ENCODE results near the gene NPNT. TPM values are rescaled to one million over a fixed set of nuclear protein-coding genes. Genes with fewer than 3 reads are reported as not detected.

Gene NPNT
- total RNA-seq, 1 donor from 2014 or later: not detected

DNA sequence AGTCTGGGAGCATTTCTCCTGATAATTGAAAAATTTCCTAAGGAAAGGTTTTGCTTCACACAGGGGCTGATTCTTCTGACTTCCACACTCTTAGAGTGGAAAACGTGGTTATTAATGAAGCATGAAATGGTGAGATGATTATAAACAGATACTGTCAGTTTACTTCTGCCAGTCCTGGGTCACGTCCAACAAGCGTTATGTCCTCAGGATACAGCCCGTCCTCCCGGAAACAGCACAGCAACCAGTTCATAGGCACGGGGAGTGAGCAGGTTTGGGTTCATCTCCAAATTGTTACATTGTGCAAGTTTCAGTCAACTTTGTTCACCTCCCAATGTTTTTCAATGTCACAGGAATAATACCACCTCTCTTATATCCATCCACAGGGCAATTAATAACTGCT, 98.8 kb downstream of the NPNT start:
- Histone ChIP-seq H3K4me3 (no peak overlapping the region), H3F3A (ENCODE audit: low read depth) (no peaks in the 10 kb centered on the region), H3K27ac (no peak overlapping the region), H3K9me3 (ENCODE audit: low read depth) (no peaks in the 10 kb centered on the region), H2AFZ (replicated peaks) (no peak overlapping the region), H3K4me1 (no peaks in the 10 kb centered on the region), H4K20me1 (ENCODE audit: low read depth) (no peaks in the 10 kb centered on the region), H3K9ac (no peak overlapping the region), H3K4me2 (no peak overlapping the region), H3K27me3 (no peaks in the 10 kb centered on the region), H3K36me3 (no peaks in the 10 kb centered on the region), H3K79me2 (ENCODE audit: low read depth) (no peaks in the 10 kb centered on the region)
- H3K9me3 Mint-ChIP-seq: no peaks in the 10 kb centered on the region
- H3K4me1 Mint-ChIP-seq: peaks cover 5% of the 10 kb centered on the region
- no peak for TF ChIP-seq EZH2 (IDR thresholded peaks at IDR 0.05)
- TF ChIP-seq CTCF (IDR thresholded peaks at IDR 0.05): no peak
- TF ChIP-seq EZH2phosphoT487 (IDR thresholded peaks at IDR 0.05): no peak
- no peak for DNase-seq (ENCODE audit: low spot score)
- H3K27me3 Mint-ChIP-seq (ENCODE audit: insufficient read depth, low read depth): peaks cover 2% of the 10 kb centered on the region
- no peak overlapping the region for H3K4me3 Mint-ChIP-seq
- H3K27ac Mint-ChIP-seq: no peak overlapping the region
- H3K36me3 Mint-ChIP-seq: no peaks in the 10 kb centered on the region

GRCh38 chr4:105994841-105995501, 99.7 kb downstream of the NPNT start:
- no peaks in the 10 kb centered on the region for H3K36me3 Mint-ChIP-seq
- no peak overlapping the region for H3K27ac ChIP-seq
- peaks cover 5% of the 10 kb centered on the region for H3K4me1 Mint-ChIP-seq
- H4K20me1 ChIP-seq (ENCODE audit: low read depth): no peaks in the 10 kb centered on the region
- H3K4me3 Mint-ChIP-seq: no peak overlapping the region
- no peak overlapping the region for H3K27ac Mint-ChIP-seq
- no peak overlapping the region for H3K9ac ChIP-seq
- no peaks in the 10 kb centered on the region for H3K9me3 Mint-ChIP-seq
- H3K27me3 Mint-ChIP-seq (ENCODE audit: insufficient read depth, low read depth): peaks cover 2% of the 10 kb centered on the region
- H3K4me2 ChIP-seq: no peak overlapping the region
- H3K27me3 ChIP-seq: no peaks in the 10 kb centered on the region
- H3K79me2 ChIP-seq (ENCODE audit: low read depth): no peaks in the 10 kb centered on the region
- no peak for DNase-seq (ENCODE audit: low spot score)
- no peaks in the 10 kb centered on the region for H3K4me1 ChIP-seq
- H3K9me3 ChIP-seq (ENCODE audit: low read depth): no peaks in the 10 kb centered on the region
- TF ChIP-seq EZH2phosphoT487 (IDR thresholded peaks at IDR 0.05): no peak
- no peak for TF ChIP-seq EZH2 (IDR thresholded peaks at IDR 0.05)
- no peak for TF ChIP-seq CTCF (IDR thresholded peaks at IDR 0.05)
- H3K4me3 ChIP-seq: no peak overlapping the region
- no peaks in the 10 kb centered on the region for H3F3A ChIP-seq (ENCODE audit: low read depth)
- no peaks in the 10 kb centered on the region for H3K36me3 ChIP-seq
- H2AFZ ChIP-seq (replicated peaks): no peak overlapping the region

- no peak overlapping the region for H3K27ac Mint-ChIP-seq
- Histone ChIP-seq H3K27ac (no peak overlapping the region), H3K36me3 (no peaks in the 10 kb centered on the region), H2AFZ (replicated peaks) (no peak overlapping the region), H3K79me2 (ENCODE audit: low read depth) (no peaks in the 10 kb centered on the region), H3K4me1 (no peaks in the 10 kb centered on the region), H3K4me3 (no peak overlapping the region), H3F3A (ENCODE audit: low read depth) (no peaks in the 10 kb centered on the region), H3K9ac (no peak overlapping the region), H4K20me1 (ENCODE audit: low read depth) (no peaks in the 10 kb centered on the region), H3K9me3 (ENCODE audit: low read depth) (no peaks in the 10 kb centered on the region), H3K27me3 (no peaks in the 10 kb centered on the region), H3K4me2 (no peak overlapping the region)
- no peaks in the 10 kb centered on the region for H3K36me3 Mint-ChIP-seq
- H3K4me1 Mint-ChIP-seq: peaks cover 5% of the 10 kb centered on the region
- no peak overlapping the region for H3K4me3 Mint-ChIP-seq
- H3K9me3 Mint-ChIP-seq: no peaks in the 10 kb centered on the region
- TF ChIP-seq CTCF (IDR thresholded peaks at IDR 0.05): no peak
- no peak for TF ChIP-seq EZH2 (IDR thresholded peaks at IDR 0.05)
- TF ChIP-seq EZH2phosphoT487 (IDR thresholded peaks at IDR 0.05): no peak
- no peak for DNase-seq (ENCODE audit: low spot score)
- H3K27me3 Mint-ChIP-seq (ENCODE audit: insufficient read depth, low read depth): no peaks in the 10 kb centered on the region
Measured at GRCh38 chr4:105996845-105997244, 101.6 kb downstream of the NPNT start.

All from neural progenitor cell (in vitro differentiated cells).